GM21360 (cell line): ENCODE data around the gene RTKN2.
"Not testable (repeated sequence)": the region's sequence is repeated elsewhere in the genome, so short reads cannot be mapped to it uniquely, and the experiment has no call there.

Experiments
- ATAC-seq: cut with Tn5 transposase; IDR thresholded peaks from one replicate; pipeline ENCODE4 v1.9.1; 2021; ENCODE audit warnings: mild to moderate bottlenecking, moderate library complexity; ENCODE audit not compliant: unreplicated experiment

Gene RTKN2

GRCh38 chr10:62259998-62260397, 8.6 kb downstream of the RTKN2 start:
- no peak for ATAC-seq

GRCh38 chr10:62259456-62259855, 9.2 kb downstream of the RTKN2 start:
- ATAC-seq: no peak

- no peak for ATAC-seq
Observed at GRCh38 chr10:62258926-62259325, 9.7 kb downstream of the RTKN2 start.

GRCh38 chr10:62253704-62254103, 14.9 kb downstream of the RTKN2 start:
- no peak for ATAC-seq

- ATAC-seq: no peak
Observed at GRCh38 chr10:62252051-62252450, 16.6 kb downstream of the RTKN2 start.

- ATAC-seq: no peak
Observed at GRCh38 chr10:62250594-62251198, 17.9 kb downstream of the RTKN2 start.

- no peak for ATAC-seq
Observed at GRCh38 chr10:62249957-62250356, 18.7 kb downstream of the RTKN2 start.

- no peak for ATAC-seq
Observed at GRCh38 chr10:62248465-62248864, 20.2 kb downstream of the RTKN2 start.

- ATAC-seq: no peak
Observed at GRCh38 chr10:62244785-62245467, 23.7 kb downstream of the RTKN2 start.

- no peak for ATAC-seq
Observed at GRCh38 chr10:62244088-62244487, 24.6 kb downstream of the RTKN2 start.

- peak; percentile 35 for ATAC-seq
Observed at GRCh38 chr10:62243647-62243997, 25.0 kb downstream of the RTKN2 start.

- peak; percentile 81 for ATAC-seq
Observed at GRCh38 chr10:62242965-62243646, 25.5 kb downstream of the RTKN2 start.

- not testable (repeated sequence) for ATAC-seq
Observed at GRCh38 chr10:62241521-62241920, 27.1 kb downstream of the RTKN2 start.

GRCh38 chr10:62239994-62240393, 28.6 kb downstream of the RTKN2 start:
- no peak for ATAC-seq

- no peak for ATAC-seq
Observed at GRCh38 chr10:62238880-62239279, 29.8 kb downstream of the RTKN2 start.

- no peak for ATAC-seq
Observed at GRCh38 chr10:62237966-62238365, 30.7 kb downstream of the RTKN2 start.

GRCh38 chr10:62237506-62237905, 31.1 kb downstream of the RTKN2 start:
- no peak for ATAC-seq

GRCh38 chr10:62234077-62234605, 34.5 kb downstream of the RTKN2 start:
- no peak for ATAC-seq

- ATAC-seq: no peak
Observed at GRCh38 chr10:62233356-62234076, 35.1 kb downstream of the RTKN2 start.

- ATAC-seq: no peak
Observed at GRCh38 chr10:62231805-62232204, 36.8 kb downstream of the RTKN2 start.

GRCh38 chr10:62231371-62231770, 37.3 kb downstream of the RTKN2 start:
- no peak for ATAC-seq
